ENCODE results near the gene MINDY4.

The MINDY4 gene

GRCh38 chr7:30894009-30894408, 122.8 kb downstream of the MINDY4 start:
- no peak overlapping the region for H3K4me3 ChIP-seq (ENCODE audit: control insufficient read depth, low read depth, low read length)
- no peak for DNase-seq (ENCODE audit: low read depth)
- TF ChIP-seq CTCF (IDR thresholded peaks at IDR 0.05; ENCODE audit: control insufficient read depth, insufficient read depth, low read depth, low read length, missing control alignments), result no peak

DNA sequence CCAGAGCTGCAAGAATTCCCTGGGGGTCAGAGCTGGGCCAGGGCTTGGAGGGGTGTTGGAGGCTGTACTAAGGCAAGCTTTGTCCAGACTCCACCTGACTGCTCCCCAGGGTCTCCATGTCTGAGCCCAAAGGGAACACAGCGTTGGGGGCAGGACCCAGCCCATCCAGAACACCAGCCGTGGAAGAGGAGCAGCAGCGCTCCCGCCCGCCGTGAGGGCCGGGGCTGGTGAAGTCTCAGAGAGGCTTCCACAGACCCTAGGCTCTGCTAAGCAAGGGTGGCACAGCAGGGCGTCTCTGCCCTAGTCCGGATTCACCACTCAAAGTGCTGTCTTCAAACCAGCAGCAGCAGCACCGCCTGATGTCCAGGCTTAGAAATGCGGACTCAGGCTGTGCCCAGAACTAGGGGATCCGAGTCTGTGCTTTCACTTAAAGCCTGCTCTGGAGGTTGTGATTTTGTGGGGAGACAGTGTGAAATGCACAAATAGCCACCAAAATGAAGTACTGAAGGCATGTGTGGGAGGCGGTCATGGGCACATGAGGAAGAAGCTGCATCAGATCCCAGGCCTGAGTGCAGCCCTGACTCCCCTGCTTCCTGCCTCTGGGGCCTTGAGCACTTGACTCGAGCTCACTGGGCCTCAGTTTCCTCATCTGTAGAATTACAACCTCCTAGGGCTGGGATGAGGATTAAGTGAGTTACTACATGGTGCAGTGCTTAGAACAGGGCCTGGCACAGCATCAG, 123.8 kb downstream of the MINDY4 start:
- TF ChIP-seq CTCF (IDR thresholded peaks at IDR 0.05; ENCODE audit: control insufficient read depth, insufficient read depth, low read depth, low read length, missing control alignments), result peak; percentile 20
- no peak for DNase-seq (ENCODE audit: low read depth)

GRCh38 chr7:30896036-30896435, 124.8 kb downstream of the MINDY4 start:
- no peak overlapping the region for H3K4me3 ChIP-seq (ENCODE audit: control insufficient read depth, low read depth, low read length)
- no peak for TF ChIP-seq CTCF (IDR thresholded peaks at IDR 0.05; ENCODE audit: control insufficient read depth, insufficient read depth, low read depth, low read length, missing control alignments)
- DNase-seq (ENCODE audit: low read depth), result no peak

More for the DNA sequence above, 123.8 kb downstream of the MINDY4 start:
- no peak overlapping the region for H3K4me3 ChIP-seq (ENCODE audit: control insufficient read depth, low read depth, low read length)

DNA sequence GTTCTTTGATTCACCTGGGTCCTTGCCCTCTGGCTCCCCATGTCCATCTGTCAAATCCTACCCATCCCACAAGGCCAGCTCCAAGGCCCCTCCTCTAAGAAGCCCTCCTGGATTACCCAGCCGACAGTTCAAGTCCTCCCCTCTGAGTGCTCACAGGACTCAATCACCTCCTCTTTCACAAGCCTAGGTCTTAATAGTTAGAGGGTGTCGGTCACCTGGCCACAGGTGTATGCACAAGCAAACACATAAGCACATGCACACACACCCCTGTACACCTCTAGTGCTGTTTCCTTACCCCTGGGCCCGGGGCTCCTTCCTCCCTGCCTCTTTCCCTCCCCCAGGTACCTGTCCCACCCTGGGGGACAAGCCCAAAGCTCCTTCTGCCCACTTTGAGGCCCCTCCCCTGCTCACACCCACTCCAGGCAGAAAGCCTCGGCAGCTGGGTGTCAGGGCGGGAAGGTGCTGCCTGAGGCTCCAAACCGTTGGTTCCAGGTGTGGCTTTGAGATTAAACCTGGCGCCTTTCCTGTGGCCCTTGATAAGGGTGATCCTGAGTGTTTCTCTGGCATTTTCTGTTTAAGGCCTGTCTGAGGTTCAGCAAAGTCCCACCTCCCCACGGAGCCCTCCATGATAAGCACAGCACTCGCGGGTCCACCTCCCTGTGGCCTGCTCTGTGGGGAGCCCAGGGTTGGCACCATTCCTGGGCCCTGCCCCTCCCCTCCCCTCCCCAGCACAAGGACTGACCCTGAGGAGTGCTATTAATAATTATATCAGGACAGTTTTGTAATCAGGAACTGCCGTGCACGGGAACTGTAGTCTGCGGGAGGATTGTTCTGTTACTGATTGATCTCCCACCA, 125.8 kb downstream of the MINDY4 start:
- no peak for DNase-seq (ENCODE audit: low read depth)
- no peak overlapping the region for H3K4me3 ChIP-seq (ENCODE audit: control insufficient read depth, low read depth, low read length)
- TF ChIP-seq CTCF (IDR thresholded peaks at IDR 0.05; ENCODE audit: control insufficient read depth, insufficient read depth, low read depth, low read length, missing control alignments), result no peak

- no peak for TF ChIP-seq CTCF (IDR thresholded peaks at IDR 0.05; ENCODE audit: control insufficient read depth, insufficient read depth, low read depth, low read length, missing control alignments)
- DNase-seq (ENCODE audit: low read depth), result no peak
- H3K4me3 ChIP-seq (ENCODE audit: control insufficient read depth, low read depth, low read length), result no peak overlapping the region
Measured at GRCh38 chr7:30897770-30898169, 126.6 kb downstream of the MINDY4 start.

GRCh38 chr7:30898411-30898810, 127.2 kb downstream of the MINDY4 start:
- TF ChIP-seq CTCF (IDR thresholded peaks at IDR 0.05; ENCODE audit: control insufficient read depth, insufficient read depth, low read depth, low read length, missing control alignments), result no peak
- DNase-seq (ENCODE audit: low read depth), result no peak

More at GRCh38 chr7:30898411-30898810, 127.2 kb downstream of the MINDY4 start:
- no peak overlapping the region for H3K4me3 ChIP-seq (ENCODE audit: control insufficient read depth, low read depth, low read length)
